Panc1 (cell line): ENCODE measurements around the gene GDF2.

Experiments used
- CTCF ChIP-seq: fragments of 450-650 bp; IDR thresholded peaks from 2 replicates; pipeline ENCODE4 v1.5.1; 2017; ENCODE audit warnings: mild to moderate bottlenecking
- POLR2AphosphoS5 ChIP-seq: IDR thresholded peaks from 2 replicates; pipeline ENCODE4 v1.6.1; 2012; ENCODE audit warnings: mild to moderate bottlenecking, low read depth, low read length, moderate library complexity
- SIN3A ChIP-seq: IDR thresholded peaks from 2 replicates; pipeline ENCODE4 v1.6.1; 2012; ENCODE audit warnings: low read depth, mild to moderate bottlenecking, low read length, moderate library complexity, borderline replicate concordance; ENCODE audit not compliant: insufficient read depth

GRCh38 chr10:47357131-47357582, 34.9 kb downstream of the GDF2 start:
- TF ChIP-seq CTCF (no peak), POLR2AphosphoS5 (no peak), SIN3A (no peak)
